GM18519 (cell line): Measurements from ENCODE around the gene RNF10.
"Not testable (repeated sequence)": the region's sequence is repeated elsewhere in the genome, so short reads cannot be mapped to it uniquely, and the experiment has no call there.

Experiments used
- ATAC-seq: cut with Tn5 transposase; IDR thresholded peaks from one replicate; pipeline ENCODE4 v1.9.1; 2021; ENCODE audit warnings: mild to moderate bottlenecking, moderate library complexity; ENCODE audit not compliant: unreplicated experiment, low FRiP score

Gene RNF10

DNA sequence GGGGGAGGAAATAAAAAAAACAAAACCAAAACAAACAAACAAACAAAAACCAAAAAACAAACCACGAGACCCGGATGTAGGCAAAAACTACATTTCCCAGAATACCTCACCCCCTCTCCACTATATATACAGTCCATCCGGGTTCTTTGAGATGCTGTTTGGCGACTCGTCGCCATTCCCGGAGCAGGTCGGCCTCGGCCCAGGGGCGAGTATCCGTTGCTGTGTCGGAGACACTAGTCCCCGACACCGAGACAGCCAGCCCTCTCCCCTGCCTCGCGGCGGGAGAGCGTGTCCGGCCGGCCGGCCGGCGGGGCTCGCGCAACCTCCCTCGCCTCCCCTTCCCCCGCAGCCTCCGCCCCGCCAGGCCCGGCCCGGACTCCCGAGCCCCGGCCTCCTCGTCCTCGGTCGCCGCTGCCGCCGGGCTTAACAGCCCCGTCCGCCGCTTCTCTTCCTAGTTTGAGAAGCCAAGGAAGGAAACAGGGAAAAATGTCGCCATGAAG, at the start of gene RNF10:
TSS of gene RNF10 (plus strand) at position 154 of the 500 bp plus-strand sequence. CDS start 456 bp downstream, outside the sequence.
- no peak for ATAC-seq

DNA sequence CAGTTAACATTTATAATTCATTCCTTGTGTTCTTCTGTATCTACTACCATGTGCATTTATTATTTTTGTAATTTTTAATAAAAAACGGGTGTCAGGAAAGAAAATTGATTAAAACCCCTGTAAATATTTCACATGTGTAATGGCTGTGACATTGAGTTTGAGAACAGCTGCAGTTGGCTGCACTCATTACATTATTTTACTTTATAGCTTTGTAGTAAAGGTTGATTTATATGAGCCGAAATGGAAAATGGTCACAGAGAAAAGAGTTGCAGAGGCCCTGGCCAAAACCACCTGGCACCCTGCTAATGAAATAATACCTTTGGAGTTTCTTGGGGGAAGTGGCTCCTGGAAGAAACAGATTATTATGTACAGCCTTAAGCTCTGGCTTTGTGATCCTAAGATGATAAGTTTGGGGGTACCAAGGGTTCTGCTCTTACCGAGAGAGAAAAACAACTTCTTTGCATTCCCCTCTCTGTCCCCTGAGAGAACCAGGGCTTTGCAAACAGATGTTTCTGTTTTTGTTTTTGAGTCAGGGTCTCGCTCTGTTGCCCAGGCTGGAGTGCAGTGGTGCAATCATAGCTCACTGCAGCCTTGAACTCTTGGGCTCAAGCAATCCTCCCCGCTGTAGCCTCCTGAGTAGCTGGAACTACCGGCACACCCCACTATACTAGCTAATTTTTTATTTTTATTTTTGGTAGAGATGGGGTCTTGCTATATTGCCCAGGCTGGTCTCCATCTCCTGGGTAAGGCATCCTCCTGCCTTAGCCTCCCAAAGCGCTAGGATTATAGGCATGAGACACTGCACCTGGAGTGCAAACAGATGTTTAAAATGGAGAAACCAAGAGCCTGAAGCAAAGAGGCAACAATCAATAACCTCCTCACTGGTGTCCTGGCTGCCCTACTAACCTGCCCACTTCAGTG, 47.9 kb upstream of the RNF10 start:
- no peak for ATAC-seq

DNA sequence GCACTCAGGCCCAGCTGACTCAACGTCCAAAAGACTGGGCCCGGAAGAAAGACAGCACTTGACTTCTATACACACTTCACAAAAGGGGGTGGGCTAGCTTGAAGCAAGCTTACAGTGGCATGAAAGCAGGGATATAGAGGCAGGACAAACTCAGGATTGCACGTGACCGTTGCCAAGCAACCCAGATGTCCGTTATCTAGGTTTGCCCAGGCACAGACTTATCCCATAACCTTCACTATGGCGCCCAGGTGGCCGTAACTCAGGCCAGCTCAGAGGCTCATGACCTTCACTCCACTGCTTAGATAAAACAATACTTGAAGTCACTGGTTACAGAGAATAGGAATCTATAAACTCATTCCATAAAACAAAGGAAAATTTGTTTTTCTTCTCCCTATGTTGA, 46.6 kb upstream of the RNF10 start:
- ATAC-seq, result not testable (repeated sequence)

DNA sequence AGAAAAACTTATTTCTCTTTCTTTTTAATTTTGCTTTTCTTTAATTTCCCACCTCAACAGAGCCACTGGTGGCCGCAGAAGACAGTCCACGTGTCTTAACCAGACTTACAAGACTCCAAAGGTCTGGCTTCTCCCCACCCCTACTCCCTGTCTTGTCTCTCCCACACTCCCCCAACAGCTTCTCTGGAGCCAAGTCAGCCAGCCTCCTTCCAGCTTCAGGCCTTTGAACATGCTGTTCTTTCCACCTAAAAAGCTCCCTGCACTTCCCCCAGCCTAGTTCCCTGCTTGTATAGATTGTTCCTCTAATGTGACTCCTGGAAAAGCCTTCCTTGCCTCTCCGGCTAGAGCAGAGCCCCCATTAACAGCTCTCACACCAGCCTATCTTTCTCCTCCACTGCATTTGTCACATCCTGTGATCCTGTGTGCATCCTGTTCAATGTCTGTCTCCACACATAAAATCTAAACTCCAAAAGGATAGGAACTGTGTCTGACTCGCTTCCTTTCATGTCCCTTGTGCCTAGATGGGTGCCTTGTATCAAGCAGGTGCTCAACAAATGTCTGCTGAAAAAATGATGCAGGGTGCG, 46.0 kb upstream of the RNF10 start:
- no peak for ATAC-seq

DNA sequence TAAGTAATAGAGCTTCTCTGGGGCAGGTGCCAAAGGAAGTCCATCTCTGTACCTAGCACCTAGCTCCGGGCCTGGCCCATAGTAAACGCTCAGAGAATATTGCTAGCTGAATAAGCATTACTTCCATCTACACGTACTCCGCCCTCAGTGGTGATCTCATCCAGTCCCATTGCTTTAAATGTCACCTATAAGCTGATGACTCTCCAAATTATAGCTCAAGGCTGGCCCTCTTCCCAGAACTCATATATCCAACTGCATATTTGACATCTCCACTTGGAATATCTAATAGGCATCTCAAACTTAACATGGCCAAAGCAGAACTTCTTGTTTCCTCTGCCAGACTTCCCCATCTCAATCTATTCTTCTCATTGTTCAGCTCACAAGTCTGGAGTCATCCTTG, 45.1 kb upstream of the RNF10 start:
- ATAC-seq, result no peak

DNA sequence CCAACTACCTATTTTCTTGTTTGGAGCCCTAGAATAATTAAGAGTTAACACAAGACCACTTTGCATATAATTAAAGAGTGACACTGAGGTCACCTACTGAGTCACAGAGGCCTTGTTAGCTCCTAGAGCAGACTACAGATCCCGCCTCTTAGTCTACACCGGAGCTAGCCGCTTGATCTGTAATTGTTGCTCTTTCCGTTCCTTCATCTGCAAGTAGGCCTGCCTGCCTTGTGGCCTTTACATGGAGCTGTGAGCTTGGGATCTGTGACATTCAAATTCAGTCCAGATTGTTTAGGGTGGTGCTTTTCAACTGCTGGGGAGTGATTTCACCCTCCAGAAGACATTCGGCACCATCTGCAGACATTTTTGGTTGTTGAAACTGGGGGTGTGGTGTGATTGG, 43.8 kb upstream of the RNF10 start:
- ATAC-seq, result no peak

DNA sequence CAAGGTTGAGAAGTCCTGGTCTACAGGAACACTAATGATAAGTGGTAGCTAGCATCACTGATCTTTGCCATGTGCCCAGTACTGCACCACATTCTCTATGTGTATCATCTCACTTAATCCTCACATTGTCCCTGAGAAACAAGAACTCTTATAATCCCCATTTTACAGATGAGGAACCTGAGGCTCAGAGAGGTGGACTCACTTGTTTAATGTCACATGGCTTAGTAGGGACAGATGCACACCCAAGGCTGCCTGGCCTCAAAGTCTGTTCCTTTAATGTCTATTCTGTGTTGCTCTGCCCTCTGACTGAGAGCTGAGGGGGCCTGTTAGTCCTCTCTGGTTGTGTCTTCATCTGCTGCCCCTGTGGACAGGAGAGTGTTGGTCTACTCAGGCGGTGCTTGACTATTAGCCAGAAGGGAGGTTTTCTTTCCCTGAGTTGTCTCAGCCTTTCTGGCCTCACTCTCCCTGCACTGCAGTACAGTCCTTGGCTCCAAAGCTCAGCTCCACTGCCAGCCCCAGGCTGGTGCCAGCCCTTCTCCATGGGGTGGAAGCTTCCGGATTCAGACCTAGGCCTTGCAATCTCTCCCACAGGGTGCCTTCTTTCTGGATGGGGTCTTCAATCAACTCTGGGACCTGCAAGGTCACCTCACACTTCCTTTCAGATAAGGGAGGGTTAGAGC, 43.2 kb upstream of the RNF10 start:
- ATAC-seq, result no peak

DNA sequence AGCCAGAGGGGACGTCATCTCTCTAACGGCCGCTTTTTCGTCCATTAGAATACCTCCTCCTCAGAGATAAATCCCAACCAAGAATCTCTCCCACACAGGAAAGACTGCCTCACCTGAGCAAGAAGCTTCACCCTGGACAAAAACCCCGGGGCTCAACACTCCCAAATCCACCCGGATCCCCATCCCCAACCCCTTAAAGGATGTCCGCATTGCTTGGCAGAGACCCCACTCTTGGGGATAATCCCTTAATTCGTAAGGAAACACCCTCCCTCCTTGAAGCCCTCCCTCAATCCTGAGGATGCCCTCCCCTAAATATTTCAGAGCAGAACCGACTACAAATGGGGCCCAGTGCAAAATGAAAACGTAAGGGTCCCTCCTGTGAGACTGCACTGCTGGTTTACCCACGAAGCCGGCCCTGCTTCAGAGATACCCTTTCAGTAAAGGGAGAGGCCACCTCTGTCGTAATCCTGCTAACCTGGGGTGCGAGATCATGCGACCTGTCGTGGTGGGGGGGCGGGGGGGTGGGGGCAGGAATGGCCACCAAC, 38.9 kb upstream of the RNF10 start:
- no peak for ATAC-seq

DNA sequence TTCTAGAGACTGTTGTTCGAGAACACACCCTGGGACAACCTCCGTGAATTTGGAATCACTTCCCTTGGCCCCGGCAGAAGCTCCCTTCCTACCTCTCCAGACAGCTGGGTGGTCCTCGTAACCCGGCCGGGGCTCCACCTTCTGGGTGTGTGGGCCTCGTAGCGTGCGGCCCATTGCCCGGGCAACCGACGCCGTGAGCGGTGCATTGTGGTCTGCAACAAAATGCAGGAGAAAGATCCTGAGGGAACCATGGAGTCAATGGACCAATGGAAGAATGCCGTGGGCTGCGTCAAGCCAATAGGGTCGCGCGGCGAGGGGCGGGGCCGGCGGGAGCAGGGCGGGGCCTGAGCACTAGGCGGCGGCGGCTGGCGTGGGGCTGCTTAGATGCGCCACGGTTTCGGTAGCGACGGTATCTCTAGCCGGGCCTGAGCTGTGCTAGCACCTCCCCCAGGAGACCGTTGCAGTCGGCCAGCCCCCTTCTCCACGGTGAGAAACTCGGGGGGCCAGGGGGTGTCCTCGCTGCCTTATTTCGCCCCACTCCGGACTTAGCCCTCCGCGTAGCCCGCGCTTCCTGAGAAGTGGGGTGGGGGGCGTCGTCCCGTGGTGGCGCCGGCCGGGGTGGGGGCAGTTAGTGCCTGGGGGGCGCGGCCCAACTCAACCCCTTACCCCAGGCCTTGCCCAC, 38.3 kb upstream of the RNF10 start, which contains the start of gene DYNLL1:
TSS of gene DYNLL1 (plus strand) at position 383 of the 682 bp plus-strand sequence. CDS start 309 bp downstream, outside the sequence.
- ATAC-seq, result peak; percentile 83

DNA sequence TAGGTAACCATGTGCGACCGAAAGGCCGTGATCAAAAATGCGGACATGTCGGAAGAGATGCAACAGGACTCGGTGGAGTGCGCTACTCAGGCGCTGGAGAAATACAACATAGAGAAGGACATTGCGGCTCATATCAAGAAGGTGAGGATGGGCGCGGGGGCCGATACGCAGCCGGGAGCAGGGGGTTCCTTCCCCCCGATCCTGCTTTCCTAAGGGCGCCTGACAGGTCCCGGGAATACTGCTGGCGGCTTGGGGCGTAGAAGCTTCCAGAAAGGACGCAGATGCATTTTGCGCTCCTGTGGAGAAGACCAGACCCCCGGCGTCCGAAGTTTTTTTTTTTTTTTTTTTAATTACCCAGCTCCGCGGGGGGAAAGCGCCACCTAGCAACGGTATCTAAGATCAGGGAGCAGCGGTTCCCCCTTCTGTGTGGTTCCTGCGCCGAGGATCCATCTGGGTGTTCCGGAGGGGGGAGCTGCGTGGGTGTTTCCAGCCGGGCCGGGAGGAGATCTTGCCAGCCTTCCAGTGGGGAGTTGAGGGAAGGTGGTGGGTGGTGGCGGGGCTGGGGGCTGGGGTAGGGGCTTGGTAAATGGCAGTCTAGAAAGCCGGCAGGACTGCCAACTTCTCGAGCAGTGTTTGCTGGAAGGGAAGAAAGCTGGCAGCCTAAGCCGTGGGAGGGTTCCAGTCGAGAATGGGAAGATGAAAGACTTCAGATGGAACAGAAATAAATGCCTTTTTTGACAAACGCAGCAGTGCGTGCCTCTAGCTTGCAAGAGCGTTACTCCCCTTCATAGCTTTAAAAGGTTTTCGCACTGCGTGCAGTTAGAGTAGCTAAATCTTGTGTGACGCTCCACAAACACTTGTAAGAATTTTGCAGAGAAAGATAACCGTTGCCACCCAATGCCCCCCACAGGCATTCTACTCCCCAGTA, 37.5 kb upstream of the RNF10 start:
- ATAC-seq, result no peak

DNA sequence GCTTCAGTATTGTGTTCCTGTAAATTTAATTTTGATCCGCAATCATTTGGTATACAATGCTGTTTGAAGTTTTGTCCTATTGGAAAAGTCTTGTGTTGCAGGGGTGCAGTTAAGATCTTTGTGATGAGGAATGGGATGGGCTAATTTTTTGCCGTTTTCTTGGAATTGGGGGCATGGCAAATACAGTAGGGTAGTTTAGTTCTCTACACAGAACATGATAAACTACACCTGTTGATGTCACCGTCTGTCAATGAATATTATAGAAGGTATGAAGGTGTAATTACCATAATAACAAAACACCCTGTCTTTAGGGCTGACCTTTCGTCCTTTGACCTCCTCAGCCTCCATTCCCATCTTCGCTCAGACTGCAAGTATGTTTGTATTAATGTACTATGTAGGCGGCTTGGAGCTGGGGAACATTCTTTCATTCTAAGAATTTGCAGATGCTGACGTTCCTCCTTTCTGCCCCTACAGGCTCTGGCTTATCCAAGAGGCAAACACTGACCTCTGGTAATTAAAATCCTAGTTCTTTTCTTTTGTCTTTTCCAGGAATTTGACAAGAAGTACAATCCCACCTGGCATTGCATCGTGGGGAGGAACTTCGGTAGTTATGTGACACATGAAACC, 36.5 kb upstream of the RNF10 start:
- no peak for ATAC-seq

DNA sequence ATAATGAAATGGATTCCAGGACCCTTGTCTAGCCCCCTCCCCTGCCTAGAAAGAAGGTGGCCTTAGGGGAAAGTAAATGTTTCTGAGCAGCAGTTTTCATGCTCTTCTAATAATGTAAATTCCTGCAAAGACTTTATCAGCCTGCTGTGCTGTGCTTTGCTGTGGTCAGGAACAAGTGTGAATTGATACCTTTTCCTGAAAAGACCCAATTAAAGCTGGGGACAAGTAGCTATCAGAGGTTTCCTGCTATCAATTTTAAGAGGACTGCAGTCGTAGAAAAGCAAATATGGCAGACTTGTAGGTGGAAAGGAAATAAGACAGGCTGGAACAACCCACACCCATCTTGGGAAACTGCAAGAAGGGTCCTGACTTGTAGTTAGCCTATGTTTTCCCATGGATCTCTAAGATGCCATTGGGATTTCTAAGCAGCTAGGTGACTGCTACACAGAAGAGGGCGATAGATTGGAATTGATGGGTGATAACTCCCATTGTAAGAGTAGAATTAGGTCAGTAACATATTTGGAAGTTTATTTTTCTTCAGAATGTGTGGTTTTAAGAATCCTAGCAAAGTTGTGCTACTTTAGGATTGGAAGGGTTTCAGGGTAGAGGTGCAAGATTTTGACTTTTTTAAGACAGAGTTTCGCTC, 35.2 kb upstream of the RNF10 start:
- no peak for ATAC-seq

DNA sequence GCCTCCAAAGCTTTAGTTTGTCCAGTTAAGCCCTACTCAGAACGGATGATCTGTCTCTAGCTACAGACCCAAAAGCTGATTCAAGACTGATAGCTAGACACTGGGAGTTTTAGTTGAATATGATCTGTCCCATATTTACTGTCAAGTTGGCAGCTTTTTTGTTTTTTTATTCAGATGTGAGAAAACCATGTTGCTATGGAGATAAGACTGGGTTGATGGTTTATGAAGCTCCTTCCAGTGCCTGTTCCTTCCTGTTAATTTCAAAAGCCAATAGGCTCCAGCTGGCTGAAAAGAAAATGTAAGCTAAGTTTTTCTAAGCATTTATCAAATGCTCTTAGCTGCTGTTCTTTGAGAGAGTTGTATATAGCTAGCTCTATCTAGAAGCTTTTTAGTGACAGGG, 33.6 kb upstream of the RNF10 start:
- ATAC-seq, result no peak

DNA sequence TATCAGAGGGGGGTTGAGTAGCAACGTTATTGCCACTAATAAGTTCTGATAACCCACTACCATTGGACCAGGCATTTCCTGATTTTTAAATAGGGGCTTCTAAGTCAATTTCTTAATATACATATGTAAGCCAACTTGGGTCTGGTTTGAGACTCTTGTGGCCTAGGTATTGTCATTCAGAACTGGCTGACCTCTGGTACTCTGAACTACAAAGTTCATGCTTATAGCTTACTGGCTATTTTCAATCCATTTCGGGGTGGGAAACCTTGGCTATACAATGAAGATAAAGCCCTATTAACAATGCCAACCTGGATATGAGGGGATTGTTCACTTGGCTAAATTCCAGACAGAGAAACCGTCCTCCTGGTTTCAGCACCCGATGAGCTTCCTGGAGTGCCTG, 29.6 kb upstream of the RNF10 start:
- no peak for ATAC-seq

DNA sequence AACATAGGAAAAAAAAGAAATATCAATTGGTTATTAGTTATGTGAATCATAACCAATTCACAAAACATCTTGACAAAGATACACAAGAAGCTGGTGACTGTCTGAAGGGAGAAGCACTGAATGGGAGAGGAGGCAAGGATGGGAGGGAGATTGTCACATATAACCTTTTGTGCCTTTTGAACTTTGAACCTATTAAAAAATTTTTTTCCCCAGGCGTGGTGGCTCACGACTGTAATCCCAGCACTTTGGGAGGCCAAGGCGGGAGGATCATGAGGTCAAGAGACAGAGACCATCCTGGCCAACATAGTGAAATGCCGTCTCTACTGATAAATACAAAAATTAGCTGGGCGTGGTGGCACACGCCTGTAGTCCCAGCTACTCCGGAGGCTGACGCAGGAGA, 25.6 kb upstream of the RNF10 start:
- ATAC-seq, result no peak

DNA sequence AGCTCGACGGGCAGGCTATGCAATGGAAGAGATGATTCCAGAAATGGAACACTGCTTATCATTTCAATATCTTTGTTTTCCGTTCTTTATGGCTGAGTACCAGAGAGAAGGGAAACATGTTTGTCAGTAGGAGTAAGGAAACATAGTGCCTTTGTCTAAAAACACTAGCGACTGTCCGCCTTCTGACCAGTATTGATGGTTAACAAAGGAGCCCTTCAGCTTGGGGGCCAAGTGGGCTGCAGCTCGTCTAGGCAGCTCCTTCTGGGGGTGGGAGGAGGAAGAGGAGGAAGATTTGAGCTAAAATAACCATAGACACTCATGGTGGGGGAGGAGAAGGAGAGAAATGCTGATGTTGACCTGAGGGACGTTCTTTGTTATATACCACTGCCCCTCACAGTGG, 20.2 kb upstream of the RNF10 start:
- no peak for ATAC-seq

DNA sequence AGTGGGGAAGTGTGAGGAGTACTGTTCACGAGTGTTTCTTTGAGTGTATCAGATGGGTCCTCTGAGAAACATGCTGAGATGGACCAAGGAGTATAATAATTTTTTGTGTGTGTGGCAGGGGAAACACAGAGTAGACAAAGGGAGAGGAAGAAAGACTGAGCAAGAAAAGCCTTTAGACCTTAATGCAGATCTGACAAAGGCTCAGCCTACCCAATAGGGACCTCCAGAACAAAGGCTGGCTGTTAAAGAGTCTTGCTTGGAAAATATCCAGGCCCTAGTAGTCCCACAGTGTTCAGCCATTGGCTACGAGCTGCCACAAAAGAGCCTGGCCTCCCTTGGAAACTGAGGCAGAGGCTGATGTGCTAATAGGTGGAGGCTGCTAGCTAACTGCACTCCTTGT, 18.7 kb upstream of the RNF10 start:
- ATAC-seq, result no peak

DNA sequence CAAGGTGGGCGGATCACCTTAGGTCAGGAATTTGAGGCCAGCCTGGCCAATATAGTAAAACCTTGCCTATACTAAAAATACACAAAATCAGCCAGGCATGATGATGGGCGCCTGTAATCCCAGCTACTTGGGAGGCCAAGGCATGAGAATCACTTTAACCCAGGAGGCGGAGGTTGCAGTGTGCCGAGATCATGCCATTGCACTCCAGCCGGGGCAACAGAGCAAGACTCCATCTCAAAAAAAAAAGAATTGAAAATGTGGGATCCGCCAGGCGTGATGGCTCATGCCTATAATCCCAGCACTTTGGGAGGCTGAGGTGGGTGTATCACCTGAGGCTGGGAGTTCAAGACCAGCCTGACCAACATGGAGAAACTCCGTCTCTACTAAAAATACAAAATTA, 14.8 kb upstream of the RNF10 start:
- ATAC-seq, result not testable (repeated sequence)
